SK-N-SH (cell line): ENCODE results near the gene CDKAL1. TPM values are rescaled to one million over a fixed set of nuclear protein-coding genes. Genes with fewer than 3 reads are reported as not detected.

Experiments
- CTCF ChIA-PET: fragments of 300-600, 350-600 bp; formaldehyde crosslinking; extraction: SDS; loops from one replicate; lab custom pipeline; 2021; lab: Yijun Ruan, JAX
- POLR2A ChIA-PET: fragments of 350-600 bp; sonication (Branson Sonifier 250); formaldehyde crosslinking; extraction: SDS; loops from one replicate; lab custom pipeline; 2020; ENCODE audit warnings: antibody characterized with exemption, inconsistent platforms; lab: Yijun Ruan, JAX
- DNase-seq: peaks from one replicate; pipeline ENCODE4 v3.0.0; 2012
- H2AFZ ChIP-seq: fragments of 200-600 bp; sonication (generic); 2 replicates; pipeline ENCODE4 v1.8.1; 2016; ENCODE audit warnings: antibody characterized with exemption, mild to moderate bottlenecking, low read depth
- H3F3A ChIP-seq: fragments of 200-600 bp; sonication (generic); replicated peaks from 2 replicates; pipeline ENCODE3; 2016; ENCODE audit warnings: antibody characterized with exemption, mild to moderate bottlenecking; ENCODE audit not compliant: insufficient read depth
- H3K27ac ChIP-seq, 2 experiments: fragments of 200-500 bp in 1 of 2; fragments of 200-600 bp in 1 of 2; sonication (Bioruptor generic) in 1 of 2; sonication (generic), shearing (Covaris generic) in 1 of 2; 2 replicates each; pipeline versions ENCODE4 v1.5.1 to v1.6.1; 2014 to 2016; ENCODE audit warnings: low read depth in 2 of 2, inconsistent platforms in 1 of 2, low read length in 1 of 2, mild to moderate bottlenecking in 1 of 2, mixed read lengths in 1 of 2
- H3K27me3 ChIP-seq: fragments of 200-600 bp; sonication (generic), shearing (Covaris generic); 2 replicates; pipeline ENCODE4 v1.6.1; 2016; ENCODE audit warnings: mixed run types; ENCODE audit not compliant: insufficient read depth
- H3K36me3 ChIP-seq, 2 experiments: fragments of 200-500 bp in 1 of 2; fragments of 200-600 bp in 1 of 2; sonication (Bioruptor generic) in 1 of 2; sonication (generic) in 1 of 2; replicated peaks in 1 of 2; 2 replicates each; pipeline versions ENCODE3 to v1.5.1; 2014 to 2016; ENCODE audit warnings: low read length in 1 of 2, mild to moderate bottlenecking in 1 of 2; ENCODE audit not compliant: insufficient read depth in 2 of 2, control insufficient read depth in 1 of 2
- H3K4me1 ChIP-seq, 2 experiments: fragments of 200-500 bp in 1 of 2; fragments of 200-600 bp in 1 of 2; sonication (Bioruptor generic) in 1 of 2; sonication (generic), shearing (Covaris generic) in 1 of 2; 2 replicates each; pipeline versions ENCODE4 v1.5.1 to v1.6.1; 2014 to 2016; ENCODE audit warnings: low read depth in 1 of 2, low read length in 1 of 2, mixed run types in 1 of 2; ENCODE audit not compliant: insufficient read depth in 2 of 2, control insufficient read depth in 1 of 2
- H3K4me2 ChIP-seq: fragments of 200-600 bp; sonication (generic), shearing (Covaris generic); 2 replicates; pipeline ENCODE4 v1.6.1; 2017; ENCODE audit warnings: mixed run types
- H3K4me3 ChIP-seq, 2 experiments: fragments of 200-500 bp in 1 of 2; fragments of 200-600 bp in 1 of 2; sonication (Bioruptor generic) in 1 of 2; sonication (generic), shearing (Covaris generic) in 1 of 2; 2 replicates each; pipeline versions ENCODE4 v1.5.1 to v1.8.1; 2014 to 2016; ENCODE audit warnings: low read depth in 2 of 2, inconsistent platforms in 1 of 2, low read length in 1 of 2, mild to moderate bottlenecking in 1 of 2, mixed read lengths in 1 of 2, moderate library complexity in 1 of 2
- H3K79me2 ChIP-seq: fragments of 200-600 bp; sonication (generic); 2 replicates; pipeline ENCODE4 v1.8.1; 2017; ENCODE audit warnings: mild to moderate bottlenecking; ENCODE audit not compliant: insufficient read depth
- H3K9ac ChIP-seq: fragments of 200-600 bp; sonication (generic); 2 replicates; pipeline ENCODE4 v1.6.1; 2017; ENCODE audit warnings: mixed run types
- H3K9me2 ChIP-seq: fragments of 200-600 bp; sonication (generic); 2 replicates; pipeline ENCODE4 v1.6.1; 2017; ENCODE audit warnings: mixed run types
- H3K9me3 ChIP-seq: fragments of 200-600 bp; sonication (generic); 2 replicates; pipeline ENCODE4 v1.6.1; 2017; ENCODE audit warnings: mixed run types, mild to moderate bottlenecking, moderate library complexity
- H4K20me1 ChIP-seq: fragments of 200-600 bp; sonication (generic); 2 replicates; pipeline ENCODE4 v1.6.1; 2017; ENCODE audit warnings: mild to moderate bottlenecking, mixed run types; ENCODE audit not compliant: insufficient read depth
- ELF1 ChIP-seq: IDR thresholded peaks from 2 replicates; pipeline ENCODE4 v1.4.0; 2012
- NFIC ChIP-seq: IDR thresholded peaks from 2 replicates; pipeline ENCODE4 v1.4.0; 2012; ENCODE audit warnings: borderline replicate concordance
- TEAD4 ChIP-seq: IDR thresholded peaks from 2 replicates; pipeline ENCODE4 v1.4.0; 2012; ENCODE audit warnings: mild to moderate bottlenecking, borderline replicate concordance; ENCODE audit not compliant: insufficient read depth
- WGBS: methylation state at CpG from one replicate; pipeline ENCODE4 v1.1.6; 2017; ENCODE audit warnings: low lambda C conversion rate; 5-methylcytosine and 5-hydroxymethylcytosine counted together
- polyA plus RNA-seq, 3 experiments: library from polyadenylated mRNA; depleted of rRNA; stranded (reverse); fragments of >200 nt; gene quantifications; 2 replicates each; pipeline ENCODE4 v1.2.3, GENCODE V29; 2012
- TF ChIP-seq, protein P1 (sequence below): IDR thresholded peaks from 2 replicates; pipeline ENCODE4 v1.6.1; 2012; ENCODE audit warnings: mild to moderate bottlenecking, low read depth, low read length, moderate library complexity

Gene CDKAL1
- polyA plus RNA-seq, 1 of the 3 experiments (the other 2 are of a cell fraction), result 2.6 TPM

GRCh38 chr6:21271428-21272155 is 737.3 kb downstream of the CDKAL1 start:
- POLR2A ChIA-PET, result no interaction called here
- H3K9ac ChIP-seq, result no peak overlapping the region
- H3K4me3 ChIP-seq, result no peak overlapping the region
- H3K27me3 ChIP-seq, result no peaks in the 10 kb centered on the region
- H3K9me3 ChIP-seq, result no peaks in the 10 kb centered on the region
- CTCF ChIA-PET, result interaction anchor here (0.7 to 1.5 kb wide), 4 partner anchors 9 to 16 kb away, joined by 3 to 4 read pairs (median 4); no protein-coding TSS in a partner anchor
- DNase-seq, result no peak
- H3F3A ChIP-seq, result no peaks in the 10 kb centered on the region
- H4K20me1 ChIP-seq, result no peaks in the 10 kb centered on the region
- no peak for TF ChIP-seq TEAD4
- TF ChIP-seq, all 33 proteins: peak for 0
- H3K36me3 ChIP-seq, result no peaks in the 10 kb centered on the region
- H2AFZ ChIP-seq, result no peak overlapping the region
- H3K4me1 ChIP-seq, result peaks cover 0 to 9% of the 10 kb centered on the region in 2 experiments; a peak in 1 of 4 replicates
- no peaks in the 10 kb centered on the region for H3K9me2 ChIP-seq
- 82% methylated on average over 7 of the region's 7 CpGs for WGBS
- no peak overlapping the region for H3K4me2 ChIP-seq
- H3K27ac ChIP-seq, result no peak overlapping the region
- H3K79me2 ChIP-seq, result no peaks in the 10 kb centered on the region

- no peak for DNase-seq
- CTCF ChIA-PET, result interaction anchor here (0.8 kb wide), 1 partner anchor 20 kb away, joined by 3 read pairs; no protein-coding TSS in a partner anchor
Measured at GRCh38 chr6:21273451-21273850, 739.2 kb downstream of the CDKAL1 start.

More at GRCh38 chr6:21273451-21273850, 739.2 kb downstream of the CDKAL1 start:
- no peaks in the 10 kb centered on the region for H4K20me1 ChIP-seq
- H3K9me2 ChIP-seq, result no peaks in the 10 kb centered on the region
- H3K9me3 ChIP-seq, result no peaks in the 10 kb centered on the region
- 37% methylated on average over 2 of the region's 2 CpGs for WGBS
- TF ChIP-seq NFIC (no peak), ELF1 (no peak)
- TF ChIP-seq, protein P1, sequence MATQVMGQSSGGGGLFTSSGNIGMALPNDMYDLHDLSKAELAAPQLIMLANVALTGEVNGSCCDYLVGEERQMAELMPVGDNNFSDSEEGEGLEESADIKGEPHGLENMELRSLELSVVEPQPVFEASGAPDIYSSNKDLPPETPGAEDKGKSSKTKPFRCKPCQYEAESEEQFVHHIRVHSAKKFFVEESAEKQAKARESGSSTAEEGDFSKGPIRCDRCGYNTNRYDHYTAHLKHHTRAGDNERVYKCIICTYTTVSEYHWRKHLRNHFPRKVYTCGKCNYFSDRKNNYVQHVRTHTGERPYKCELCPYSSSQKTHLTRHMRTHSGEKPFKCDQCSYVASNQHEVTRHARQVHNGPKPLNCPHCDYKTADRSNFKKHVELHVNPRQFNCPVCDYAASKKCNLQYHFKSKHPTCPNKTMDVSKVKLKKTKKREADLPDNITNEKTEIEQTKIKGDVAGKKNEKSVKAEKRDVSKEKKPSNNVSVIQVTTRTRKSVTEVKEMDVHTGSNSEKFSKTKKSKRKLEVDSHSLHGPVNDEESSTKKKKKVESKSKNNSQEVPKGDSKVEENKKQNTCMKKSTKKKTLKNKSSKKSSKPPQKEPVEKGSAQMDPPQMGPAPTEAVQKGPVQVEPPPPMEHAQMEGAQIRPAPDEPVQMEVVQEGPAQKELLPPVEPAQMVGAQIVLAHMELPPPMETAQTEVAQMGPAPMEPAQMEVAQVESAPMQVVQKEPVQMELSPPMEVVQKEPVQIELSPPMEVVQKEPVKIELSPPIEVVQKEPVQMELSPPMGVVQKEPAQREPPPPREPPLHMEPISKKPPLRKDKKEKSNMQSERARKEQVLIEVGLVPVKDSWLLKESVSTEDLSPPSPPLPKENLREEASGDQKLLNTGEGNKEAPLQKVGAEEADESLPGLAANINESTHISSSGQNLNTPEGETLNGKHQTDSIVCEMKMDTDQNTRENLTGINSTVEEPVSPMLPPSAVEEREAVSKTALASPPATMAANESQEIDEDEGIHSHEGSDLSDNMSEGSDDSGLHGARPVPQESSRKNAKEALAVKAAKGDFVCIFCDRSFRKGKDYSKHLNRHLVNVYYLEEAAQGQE, result no peak
- TF ChIP-seq, all 33 proteins: peak for 0
- Histone ChIP-seq H3K4me1 (peaks cover 0 to 9% of the 10 kb centered on the region in 2 experiments; a peak in 1 of 4 replicates), H3K27ac (no peak overlapping the region), H3K4me2 (no peak overlapping the region), H3K27me3 (no peaks in the 10 kb centered on the region), H3K4me3 (no peak overlapping the region), H3K9ac (no peak overlapping the region), H3F3A (no peaks in the 10 kb centered on the region), H3K79me2 (no peaks in the 10 kb centered on the region), H2AFZ (no peak overlapping the region), H3K36me3 (no peaks in the 10 kb centered on the region)
- POLR2A ChIA-PET, result no interaction called here
